HEK293T (cell line): ENCODE data around the gene IFT88.

Experiments
- FOXK2 ChIP-seq: fragments of 450-650 bp; IDR thresholded peaks from 2 replicates; pipeline ENCODE4 v1.6.1; 2016; ENCODE audit warnings: mild to moderate bottlenecking
- ZNF384 ChIP-seq: fragments of 450-650 bp; IDR thresholded peaks from 2 replicates; pipeline ENCODE4 v1.6.1; 2016

GRCh38 chr13:20558982-20559381, 8.0 kb upstream of the IFT88 start:
- TF ChIP-seq FOXK2 (no peak), ZNF384 (no peak)
